A549 (cell line): ENCODE results near the gene ERN1.
"Not testable (repeated sequence)": the region's sequence is repeated elsewhere in the genome, so short reads cannot be mapped to it uniquely, and the experiment has no call there.

ENCODE experiments used
- CEBPB ChIP-seq, 2 experiments: fragments of >200 bp in 1 of 2; sonication (Bioruptor Twin) in 1 of 2; formaldehyde crosslinking in 1 of 2; IDR thresholded peaks; 2 replicates each; pipeline ENCODE4 v1.6.1; 2012 to 2016
- EP300 ChIP-seq, 2 experiments: fragments of >200 bp; sonication (Bioruptor Twin); formaldehyde crosslinking; IDR thresholded peaks; 2 replicates in 1 of 2; 3 replicates in 1 of 2; pipeline ENCODE4 v1.6.1; 2016 to 2017
- MAFK ChIP-seq: fragments of 450-650 bp; IDR thresholded peaks from 2 replicates; pipeline ENCODE4 v1.6.1; 2014; ENCODE audit not compliant: partially characterized antibody
- POLR2A ChIP-seq: IDR thresholded peaks from 2 replicates; pipeline ENCODE4 v1.6.1; 2012; ENCODE audit warnings: mild to moderate bottlenecking, low read length
- TP53 ChIP-seq: fragments of 250-450 bp; sonication (Bioruptor Pico); IDR thresholded peaks from 2 replicates; pipeline ENCODE4 v1.5.0; 2021; ENCODE audit warnings: mild to moderate bottlenecking, moderate library complexity
- TF ChIP-seq, protein P1 (sequence below): fragments of >200 bp; sonication (Bioruptor Twin); formaldehyde crosslinking; IDR thresholded peaks from 3 replicates; pipeline ENCODE4 v1.5.1; 2016
- TF ChIP-seq, protein P2 (sequence below): IDR thresholded peaks from 2 replicates; pipeline ENCODE4 v1.6.1; 2012

DNA sequence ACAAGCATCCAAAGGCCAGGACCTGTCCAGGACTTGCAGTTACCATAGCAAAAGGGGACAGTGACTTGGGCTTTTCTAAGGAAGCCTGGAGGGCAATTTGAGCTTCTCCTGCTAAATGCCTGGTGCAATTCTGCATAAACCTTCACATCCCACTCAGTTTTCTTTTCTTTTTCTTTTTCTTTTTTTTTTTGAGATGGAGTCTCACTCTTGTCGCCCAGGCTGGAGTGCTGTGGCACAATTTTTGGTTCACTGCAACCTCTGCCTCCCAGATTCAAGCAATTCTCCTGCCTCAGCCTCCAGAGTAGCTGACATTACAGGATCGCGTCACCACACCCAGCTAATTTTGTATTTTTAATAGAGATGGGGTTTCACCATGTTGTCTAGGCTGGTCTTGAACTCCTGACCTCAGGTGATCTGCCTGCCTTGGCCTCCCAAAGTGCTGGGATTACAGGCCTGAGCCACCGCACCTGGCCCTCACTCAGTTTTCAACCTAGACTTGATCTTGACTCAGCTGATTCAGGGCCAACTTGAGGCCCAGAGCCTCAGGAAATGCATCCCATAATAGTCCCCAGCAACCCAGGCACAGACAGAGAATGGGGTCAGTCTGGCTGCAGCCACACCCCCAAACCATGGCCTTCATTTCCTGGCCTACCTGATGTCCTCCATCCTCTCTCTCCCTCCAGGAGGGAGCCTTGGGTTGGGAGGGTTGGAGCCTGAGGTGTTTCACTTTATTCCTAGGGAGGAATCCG lies 122.7 kb downstream of the ERN1 start:
- not testable (repeated sequence) for TF ChIP-seq POLR2A; MAFK; EP300 (IDR thresholded peaks at IDR 0.05); TP53 (CRISPR knock-in tag); CEBPB (IDR thresholded peaks at IDR 0.05)
- TF ChIP-seq, protein P1, sequence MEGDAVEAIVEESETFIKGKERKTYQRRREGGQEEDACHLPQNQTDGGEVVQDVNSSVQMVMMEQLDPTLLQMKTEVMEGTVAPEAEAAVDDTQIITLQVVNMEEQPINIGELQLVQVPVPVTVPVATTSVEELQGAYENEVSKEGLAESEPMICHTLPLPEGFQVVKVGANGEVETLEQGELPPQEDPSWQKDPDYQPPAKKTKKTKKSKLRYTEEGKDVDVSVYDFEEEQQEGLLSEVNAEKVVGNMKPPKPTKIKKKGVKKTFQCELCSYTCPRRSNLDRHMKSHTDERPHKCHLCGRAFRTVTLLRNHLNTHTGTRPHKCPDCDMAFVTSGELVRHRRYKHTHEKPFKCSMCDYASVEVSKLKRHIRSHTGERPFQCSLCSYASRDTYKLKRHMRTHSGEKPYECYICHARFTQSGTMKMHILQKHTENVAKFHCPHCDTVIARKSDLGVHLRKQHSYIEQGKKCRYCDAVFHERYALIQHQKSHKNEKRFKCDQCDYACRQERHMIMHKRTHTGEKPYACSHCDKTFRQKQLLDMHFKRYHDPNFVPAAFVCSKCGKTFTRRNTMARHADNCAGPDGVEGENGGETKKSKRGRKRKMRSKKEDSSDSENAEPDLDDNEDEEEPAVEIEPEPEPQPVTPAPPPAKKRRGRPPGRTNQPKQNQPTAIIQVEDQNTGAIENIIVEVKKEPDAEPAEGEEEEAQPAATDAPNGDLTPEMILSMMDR, result not testable (repeated sequence)
- TF ChIP-seq, protein P2, sequence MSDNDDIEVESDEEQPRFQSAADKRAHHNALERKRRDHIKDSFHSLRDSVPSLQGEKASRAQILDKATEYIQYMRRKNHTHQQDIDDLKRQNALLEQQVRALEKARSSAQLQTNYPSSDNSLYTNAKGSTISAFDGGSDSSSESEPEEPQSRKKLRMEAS, result not testable (repeated sequence)
